HEK293 (cell line): ENCODE results near the gene AQP3.

ENCODE experiments used
- KLF8 ChIP-seq: fragments of 450-650 bp; formaldehyde crosslinking; IDR thresholded peaks from 2 replicates; pipeline ENCODE4 v1.5.1; 2016; ENCODE audit warnings: missing biosample characterization, missing genetic modification characterization
- TF ChIP-seq, protein P1 (sequence below): fragments of 450-650 bp; formaldehyde crosslinking; IDR thresholded peaks from 2 replicates; pipeline ENCODE4 v1.5.1; 2016; ENCODE audit warnings: missing biosample characterization, missing genetic modification characterization

DNA sequence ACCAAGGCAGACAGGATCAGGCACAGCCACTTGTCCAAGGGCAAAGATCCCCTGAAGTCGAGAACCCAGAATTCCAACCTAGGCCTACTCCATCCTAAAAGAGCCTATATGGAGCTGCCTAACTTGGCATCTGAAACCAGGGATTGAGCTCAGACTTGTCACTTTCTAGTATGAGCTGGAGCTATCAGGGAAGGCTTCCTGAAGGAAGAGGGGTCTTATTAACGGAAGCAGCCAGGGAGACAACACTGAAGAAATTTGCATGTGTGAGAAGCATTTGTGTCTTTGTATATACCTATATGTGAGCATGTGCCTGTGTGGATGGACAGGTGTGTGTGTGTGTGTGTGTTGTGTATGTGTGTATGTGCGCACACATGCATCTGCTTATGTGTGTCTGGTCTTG is 40.3 kb downstream of the AQP3 start:
- TF ChIP-seq, protein P1, sequence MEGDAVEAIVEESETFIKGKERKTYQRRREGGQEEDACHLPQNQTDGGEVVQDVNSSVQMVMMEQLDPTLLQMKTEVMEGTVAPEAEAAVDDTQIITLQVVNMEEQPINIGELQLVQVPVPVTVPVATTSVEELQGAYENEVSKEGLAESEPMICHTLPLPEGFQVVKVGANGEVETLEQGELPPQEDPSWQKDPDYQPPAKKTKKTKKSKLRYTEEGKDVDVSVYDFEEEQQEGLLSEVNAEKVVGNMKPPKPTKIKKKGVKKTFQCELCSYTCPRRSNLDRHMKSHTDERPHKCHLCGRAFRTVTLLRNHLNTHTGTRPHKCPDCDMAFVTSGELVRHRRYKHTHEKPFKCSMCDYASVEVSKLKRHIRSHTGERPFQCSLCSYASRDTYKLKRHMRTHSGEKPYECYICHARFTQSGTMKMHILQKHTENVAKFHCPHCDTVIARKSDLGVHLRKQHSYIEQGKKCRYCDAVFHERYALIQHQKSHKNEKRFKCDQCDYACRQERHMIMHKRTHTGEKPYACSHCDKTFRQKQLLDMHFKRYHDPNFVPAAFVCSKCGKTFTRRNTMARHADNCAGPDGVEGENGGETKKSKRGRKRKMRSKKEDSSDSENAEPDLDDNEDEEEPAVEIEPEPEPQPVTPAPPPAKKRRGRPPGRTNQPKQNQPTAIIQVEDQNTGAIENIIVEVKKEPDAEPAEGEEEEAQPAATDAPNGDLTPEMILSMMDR: no peak
- no peak for TF ChIP-seq KLF8 (tag by site-specific recombination)
